Subcutaneous adipose tissue (tissue), 4 donors: ENCODE data around the gene FAM227B. TPM values are rescaled to one million over a fixed set of nuclear protein-coding genes. Genes with fewer than 3 reads are reported as not detected.

Experiments
- CTCF ChIP-seq: fragments of 450-650 bp; IDR thresholded peaks from one replicate; pipeline ENCODE4 v1.5.1; 2016; ENCODE audit warnings: low read depth, mild to moderate bottlenecking, control low read depth, antibody characterized with exemption, moderate library complexity
- total RNA-seq, 4 donors: library from RNA; depleted of rRNA; stranded (reverse); fragments of >200 nt; gene quantifications; one replicate each; pipeline ENCODE4 v1.1.0, GENCODE V29; 2016

Gene FAM227B
- total RNA-seq, 4 donors from 2014 or later, result 1.1 to 3.2 (median 1.7) TPM; not detected in 1

GRCh38 chr15:49441816-49442215 is 178.8 kb downstream of the FAM227B start:
- TF ChIP-seq CTCF, result no peak

GRCh38 chr15:49441356-49441755 is 179.3 kb downstream of the FAM227B start:
- no peak for TF ChIP-seq CTCF

GRCh38 chr15:49439678-49440395 is 180.8 kb downstream of the FAM227B start:
- no peak for TF ChIP-seq CTCF

- no peak for TF ChIP-seq CTCF
Observed at GRCh38 chr15:49438962-49439631, 181.5 kb downstream of the FAM227B start.

- no peak for TF ChIP-seq CTCF
Observed at GRCh38 chr15:49436751-49437150, 183.9 kb downstream of the FAM227B start.

- TF ChIP-seq CTCF, result no peak
Observed at GRCh38 chr15:49435174-49435573, 185.4 kb downstream of the FAM227B start.

- no peak for TF ChIP-seq CTCF
Observed at GRCh38 chr15:49430046-49430445, 190.6 kb downstream of the FAM227B start.
